ENCODE measurements around the gene TARBP2.

DNA sequence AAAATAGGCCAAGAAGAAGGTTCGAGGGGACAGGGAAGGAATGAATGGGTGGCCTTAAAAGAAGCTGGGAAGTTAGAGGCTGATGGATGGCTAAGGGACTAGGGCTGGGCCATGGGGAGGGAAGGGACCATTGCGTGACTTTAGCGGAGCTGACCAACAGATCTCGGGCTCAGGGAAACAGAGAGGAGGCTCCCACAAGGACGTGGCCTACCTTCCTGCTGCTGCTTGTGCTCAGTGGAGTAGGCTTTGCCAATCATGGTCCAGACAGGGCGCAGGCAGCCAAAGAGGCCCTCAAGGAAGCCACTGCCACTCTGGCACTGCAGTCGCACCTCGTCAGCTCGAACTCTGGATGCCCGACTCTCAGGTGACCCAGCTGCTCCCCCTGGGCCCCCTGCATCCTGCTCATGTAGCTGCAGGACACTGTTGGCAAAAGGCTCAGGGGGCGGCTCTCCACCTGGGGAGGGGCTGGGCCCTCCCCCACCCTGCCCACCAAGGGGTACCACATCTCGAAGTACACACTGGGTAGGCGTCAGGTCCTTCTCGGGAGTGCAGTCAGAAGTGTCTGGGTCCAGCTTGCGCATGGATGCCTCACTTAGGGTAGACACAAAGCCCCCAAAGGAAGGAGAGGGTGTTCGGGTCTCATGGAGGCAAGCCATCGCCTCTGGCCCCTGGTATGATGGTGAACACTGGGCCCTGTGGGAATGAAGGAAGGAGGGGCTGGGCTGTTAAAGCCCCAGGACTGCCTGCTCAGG lies 14.2 kb upstream of the TARBP2 start:
- TF ChIP-seq, protein P1, sequence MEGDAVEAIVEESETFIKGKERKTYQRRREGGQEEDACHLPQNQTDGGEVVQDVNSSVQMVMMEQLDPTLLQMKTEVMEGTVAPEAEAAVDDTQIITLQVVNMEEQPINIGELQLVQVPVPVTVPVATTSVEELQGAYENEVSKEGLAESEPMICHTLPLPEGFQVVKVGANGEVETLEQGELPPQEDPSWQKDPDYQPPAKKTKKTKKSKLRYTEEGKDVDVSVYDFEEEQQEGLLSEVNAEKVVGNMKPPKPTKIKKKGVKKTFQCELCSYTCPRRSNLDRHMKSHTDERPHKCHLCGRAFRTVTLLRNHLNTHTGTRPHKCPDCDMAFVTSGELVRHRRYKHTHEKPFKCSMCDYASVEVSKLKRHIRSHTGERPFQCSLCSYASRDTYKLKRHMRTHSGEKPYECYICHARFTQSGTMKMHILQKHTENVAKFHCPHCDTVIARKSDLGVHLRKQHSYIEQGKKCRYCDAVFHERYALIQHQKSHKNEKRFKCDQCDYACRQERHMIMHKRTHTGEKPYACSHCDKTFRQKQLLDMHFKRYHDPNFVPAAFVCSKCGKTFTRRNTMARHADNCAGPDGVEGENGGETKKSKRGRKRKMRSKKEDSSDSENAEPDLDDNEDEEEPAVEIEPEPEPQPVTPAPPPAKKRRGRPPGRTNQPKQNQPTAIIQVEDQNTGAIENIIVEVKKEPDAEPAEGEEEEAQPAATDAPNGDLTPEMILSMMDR (IDR thresholded peaks at IDR 0.05) = no peak
- TF ChIP-seq POLR2A (IDR thresholded peaks at IDR 0.05) = no peak

Measured in Peyer's patch (tissue), 4 donors.